ENCODE results near the gene SRD5A1. TPM values are rescaled to one million over a fixed set of nuclear protein-coding genes. Genes with fewer than 3 reads are reported as not detected.

SRD5A1 gene
- total RNA-seq, 1 experiment from 2014 or later, result 29.9 TPM

DNA sequence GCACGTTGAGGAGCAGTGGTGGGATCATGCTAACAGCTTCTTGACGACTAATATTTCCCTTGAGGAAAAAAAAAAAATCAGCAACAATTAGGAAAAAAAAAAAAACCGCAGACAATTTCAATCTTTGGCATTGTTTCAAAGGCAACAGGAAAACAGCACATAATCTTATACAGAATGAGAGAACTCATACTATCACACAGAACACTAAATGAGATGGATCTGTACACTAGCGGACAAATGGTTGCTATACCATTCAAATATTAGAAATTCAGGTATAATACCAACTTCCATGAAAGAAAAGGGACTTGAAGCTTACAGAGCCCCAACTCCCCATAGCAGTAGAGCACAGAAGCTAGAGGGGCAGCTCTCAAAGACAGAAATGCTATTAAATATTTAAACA, 10.0 kb upstream of the SRD5A1 start:
- Histone ChIP-seq H3K4ac (ENCODE audit: low read depth, low read length) (no peak overlapping the region), H3K4me2 (ENCODE audit: insufficient read depth, insufficient read length, low read length) (no peak overlapping the region), H2BK5ac (ENCODE audit: insufficient read length, low read length) (no peak overlapping the region), H2BK120ac (ENCODE audit: low read depth, low read length, poor library complexity, severe bottlenecking) (no peak overlapping the region), H2BK20ac (ENCODE audit: low read depth, low read length, poor library complexity, severe bottlenecking) (no peak overlapping the region), H3K27ac (ENCODE audit: insufficient read length, low read depth, low read length) (no peak overlapping the region), H2BK12ac (ENCODE audit: insufficient read length, low read depth, low read length) (no peak overlapping the region), H4K91ac (ENCODE audit: insufficient read length, low read depth, low read length) (no peak overlapping the region), H4K20me1 (ENCODE audit: control insufficient read depth, insufficient read depth, insufficient read length) (no peaks in the 10 kb centered on the region), H3T11ph (ENCODE audit: low read length) (no peak overlapping the region), H3K9ac (ENCODE audit: extremely low read depth, insufficient read length, low read length) (no peak overlapping the region), H4K5ac (ENCODE audit: insufficient read length, low read depth, low read length) (no peak overlapping the region), H3K27me3 (ENCODE audit: insufficient read depth, low read length) (no peaks in the 10 kb centered on the region), H2AK5ac (ENCODE audit: insufficient read length, low read length) (no peak overlapping the region), H3K14ac (ENCODE audit: insufficient read depth, low read length) (no peak overlapping the region), H3K79me2 (ENCODE audit: insufficient read depth, low read length) (no peaks in the 10 kb centered on the region; the same call in 1 of the 2 replicates), H3K4me1 (ENCODE audit: insufficient read depth, low read length) (no peaks in the 10 kb centered on the region), H3K79me1 (ENCODE audit: insufficient read depth, low read depth, low read length, poor library complexity, severe bottlenecking) (peaks cover 12% of the 10 kb centered on the region), H3K18ac (ENCODE audit: insufficient read length, low read depth, low read length) (no peak overlapping the region), H4K8ac (replicated peaks; ENCODE audit: insufficient read length, low read depth, low read length) (no peak overlapping the region), H3K23me2 (ENCODE audit: insufficient read length, low read depth, low read length, poor library complexity, severe bottlenecking) (no peaks in the 10 kb centered on the region), H2BK15ac (ENCODE audit: low read depth, low read length) (no peak overlapping the region), H3K9me3 (ENCODE audit: control insufficient read depth, low read depth, low read length) (no peaks in the 10 kb centered on the region), H3K23ac (ENCODE audit: insufficient read length, low read depth, low read length) (no peak overlapping the region), H2AFZ (ENCODE audit: low read length) (no peak overlapping the region), H3K56ac (ENCODE audit: insufficient read length, low read depth, low read length) (no peak overlapping the region)
- no CpG with 5 or more reads among the region's 4 CpGs for WGBS (ENCODE audit: extremely low coverage, insufficient read length, low lambda C conversion rate)
- no peak for DNase-seq
- TF ChIP-seq, protein P1, sequence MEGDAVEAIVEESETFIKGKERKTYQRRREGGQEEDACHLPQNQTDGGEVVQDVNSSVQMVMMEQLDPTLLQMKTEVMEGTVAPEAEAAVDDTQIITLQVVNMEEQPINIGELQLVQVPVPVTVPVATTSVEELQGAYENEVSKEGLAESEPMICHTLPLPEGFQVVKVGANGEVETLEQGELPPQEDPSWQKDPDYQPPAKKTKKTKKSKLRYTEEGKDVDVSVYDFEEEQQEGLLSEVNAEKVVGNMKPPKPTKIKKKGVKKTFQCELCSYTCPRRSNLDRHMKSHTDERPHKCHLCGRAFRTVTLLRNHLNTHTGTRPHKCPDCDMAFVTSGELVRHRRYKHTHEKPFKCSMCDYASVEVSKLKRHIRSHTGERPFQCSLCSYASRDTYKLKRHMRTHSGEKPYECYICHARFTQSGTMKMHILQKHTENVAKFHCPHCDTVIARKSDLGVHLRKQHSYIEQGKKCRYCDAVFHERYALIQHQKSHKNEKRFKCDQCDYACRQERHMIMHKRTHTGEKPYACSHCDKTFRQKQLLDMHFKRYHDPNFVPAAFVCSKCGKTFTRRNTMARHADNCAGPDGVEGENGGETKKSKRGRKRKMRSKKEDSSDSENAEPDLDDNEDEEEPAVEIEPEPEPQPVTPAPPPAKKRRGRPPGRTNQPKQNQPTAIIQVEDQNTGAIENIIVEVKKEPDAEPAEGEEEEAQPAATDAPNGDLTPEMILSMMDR (conservative IDR thresholded peaks at IDR 0.05), result no peak
- Mint-ChIP-seq H3K36me3 (ENCODE audit: insufficient read depth in 1 of 3, low read depth in 3 of 3) (peaks cover 47 to 85% (median 71%) of the 10 kb centered on the region in 3 experiments; a peak in 6 of 7 replicates), H3K4me1 (no peaks in the 10 kb centered on the region), H3K27ac (no peak overlapping the region), H3K4me3 (no peak overlapping the region), H3K27me3 (ENCODE audit: low read depth) (no peaks in the 10 kb centered on the region), H3K9me3 (no peaks in the 10 kb centered on the region)

All from H9 (cell line).